ENCODE data around the gene PADI2. TPM values are rescaled to one million over a fixed set of nuclear protein-coding genes. Genes with fewer than 3 reads are reported as not detected.

Gene PADI2
- total RNA-seq, 2 donors from 2014 or later, result 0.27 to 2.3 TPM

GRCh38 chr1:17158961-17159360, 39.7 kb upstream of the PADI2 start:
- TF ChIP-seq, protein P1, sequence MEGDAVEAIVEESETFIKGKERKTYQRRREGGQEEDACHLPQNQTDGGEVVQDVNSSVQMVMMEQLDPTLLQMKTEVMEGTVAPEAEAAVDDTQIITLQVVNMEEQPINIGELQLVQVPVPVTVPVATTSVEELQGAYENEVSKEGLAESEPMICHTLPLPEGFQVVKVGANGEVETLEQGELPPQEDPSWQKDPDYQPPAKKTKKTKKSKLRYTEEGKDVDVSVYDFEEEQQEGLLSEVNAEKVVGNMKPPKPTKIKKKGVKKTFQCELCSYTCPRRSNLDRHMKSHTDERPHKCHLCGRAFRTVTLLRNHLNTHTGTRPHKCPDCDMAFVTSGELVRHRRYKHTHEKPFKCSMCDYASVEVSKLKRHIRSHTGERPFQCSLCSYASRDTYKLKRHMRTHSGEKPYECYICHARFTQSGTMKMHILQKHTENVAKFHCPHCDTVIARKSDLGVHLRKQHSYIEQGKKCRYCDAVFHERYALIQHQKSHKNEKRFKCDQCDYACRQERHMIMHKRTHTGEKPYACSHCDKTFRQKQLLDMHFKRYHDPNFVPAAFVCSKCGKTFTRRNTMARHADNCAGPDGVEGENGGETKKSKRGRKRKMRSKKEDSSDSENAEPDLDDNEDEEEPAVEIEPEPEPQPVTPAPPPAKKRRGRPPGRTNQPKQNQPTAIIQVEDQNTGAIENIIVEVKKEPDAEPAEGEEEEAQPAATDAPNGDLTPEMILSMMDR (IDR thresholded peaks at IDR 0.05), result no peak
- no peak overlapping the region for H3K27ac ChIP-seq
- H3K4me3 ChIP-seq, result no peak overlapping the region
- no peaks in the 10 kb centered on the region for H3K36me3 ChIP-seq
- peaks cover 12% of the 10 kb centered on the region for H3K9me3 ChIP-seq
- H3K27me3 ChIP-seq (replicated peaks; ENCODE audit: insufficient read depth), result no peaks in the 10 kb centered on the region
- no peaks in the 10 kb centered on the region for H3K4me1 ChIP-seq (ENCODE audit: control insufficient read depth in 1 of 2, low read depth in 2 of 2)
- DNase-seq (ENCODE audit: low spot score) (no peak), ATAC-seq (ENCODE audit: insufficient number of reproducible peaks, low FRiP score, low read depth) (no peak)

DNA sequence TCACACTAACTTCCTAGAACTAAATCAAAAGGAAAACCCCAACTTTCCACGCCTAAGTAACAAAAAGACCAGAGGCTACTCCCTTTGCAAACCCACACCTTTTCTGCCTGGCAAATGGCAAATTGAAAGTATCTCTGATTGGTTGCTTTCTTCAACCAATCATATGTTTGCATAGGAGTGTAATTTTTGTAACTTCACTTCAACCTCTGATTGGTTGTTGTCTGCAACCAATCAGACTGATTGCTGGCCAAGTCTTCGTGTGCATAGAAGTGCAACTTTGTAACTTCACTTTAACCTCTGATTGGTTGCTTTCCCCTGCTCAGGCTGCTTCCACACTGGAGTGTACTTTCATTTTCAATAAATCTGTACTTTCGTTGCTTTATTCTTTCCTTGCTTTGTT, 36.9 kb upstream of the PADI2 start:
- TF ChIP-seq, protein P1 (IDR thresholded peaks at IDR 0.05), result no peak
- no peaks in the 10 kb centered on the region for H3K4me1 ChIP-seq (ENCODE audit: control insufficient read depth in 1 of 2, low read depth in 2 of 2)
- no peaks in the 10 kb centered on the region for H3K36me3 ChIP-seq
- H3K4me3 ChIP-seq, result no peak overlapping the region
- H3K27ac ChIP-seq, result no peak overlapping the region
- no peaks in the 10 kb centered on the region for H3K27me3 ChIP-seq (replicated peaks; ENCODE audit: insufficient read depth)
- H3K9me3 ChIP-seq, result peaks cover 23% of the 10 kb centered on the region
- no peak for DNase-seq (ENCODE audit: low spot score)
- ATAC-seq (ENCODE audit: insufficient number of reproducible peaks, low FRiP score, low read depth), result no peak

- Histone ChIP-seq H3K4me3 (no peak overlapping the region), H3K4me1 (ENCODE audit: control insufficient read depth in 1 of 2, low read depth in 2 of 2) (no peaks in the 10 kb centered on the region), H3K27ac (no peak overlapping the region), H3K9me3 (peaks cover 23% of the 10 kb centered on the region), H3K27me3 (replicated peaks; ENCODE audit: insufficient read depth) (no peaks in the 10 kb centered on the region), H3K36me3 (no peaks in the 10 kb centered on the region)
- ATAC-seq (ENCODE audit: insufficient number of reproducible peaks, low FRiP score, low read depth), result no peak
- TF ChIP-seq, protein P1 (IDR thresholded peaks at IDR 0.05), result no peak
- DNase-seq (ENCODE audit: low spot score), result no peak
Observed at GRCh38 chr1:17155257-17155920, 36.1 kb upstream of the PADI2 start.

DNA sequence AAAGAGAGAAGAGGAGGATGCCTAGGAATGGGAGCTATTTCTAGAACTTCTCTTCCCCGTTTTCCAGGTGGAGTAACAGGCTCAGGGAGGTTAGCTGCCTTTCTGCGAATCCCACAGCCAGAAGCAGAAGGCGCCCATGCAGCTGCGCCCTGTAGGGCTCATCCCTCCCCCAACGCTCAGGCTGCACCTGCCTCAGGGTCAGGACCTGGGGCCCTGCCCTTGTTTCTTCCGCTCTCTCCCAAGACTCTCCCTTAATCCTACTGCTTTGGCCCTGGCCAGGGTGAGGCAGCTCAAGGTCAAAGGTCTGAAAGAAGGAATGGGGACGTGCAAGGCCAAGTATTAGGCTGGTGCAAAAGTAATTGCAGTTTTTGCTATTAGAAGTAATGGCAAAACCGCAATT, 30.5 kb upstream of the PADI2 start:
- no peak for DNase-seq (ENCODE audit: low spot score)
- ATAC-seq (ENCODE audit: insufficient number of reproducible peaks, low FRiP score, low read depth), result no peak
- no peak overlapping the region for H3K27ac ChIP-seq
- TF ChIP-seq, protein P1 (IDR thresholded peaks at IDR 0.05), result no peak
- H3K36me3 ChIP-seq, result no peaks in the 10 kb centered on the region
- no peaks in the 10 kb centered on the region for H3K4me1 ChIP-seq (ENCODE audit: control insufficient read depth in 1 of 2, low read depth in 2 of 2)
- H3K9me3 ChIP-seq, result peaks cover 18% of the 10 kb centered on the region
- H3K27me3 ChIP-seq (replicated peaks; ENCODE audit: insufficient read depth), result peaks cover 9% of the 10 kb centered on the region
- H3K4me3 ChIP-seq, result no peak overlapping the region

- Histone ChIP-seq H3K27me3 (replicated peaks; ENCODE audit: insufficient read depth) (peaks cover 9% of the 10 kb centered on the region), H3K27ac (no peak overlapping the region), H3K9me3 (peaks cover 11% of the 10 kb centered on the region), H3K4me3 (no peak overlapping the region), H3K4me1 (ENCODE audit: control insufficient read depth in 1 of 2, low read depth in 2 of 2) (no peaks in the 10 kb centered on the region), H3K36me3 (no peaks in the 10 kb centered on the region)
- no peak for ATAC-seq (ENCODE audit: insufficient number of reproducible peaks, low FRiP score, low read depth)
- DNase-seq (ENCODE audit: low spot score), result no peak
- TF ChIP-seq, protein P1 (IDR thresholded peaks at IDR 0.05), result no peak
Observed at GRCh38 chr1:17148950-17149608, 29.8 kb upstream of the PADI2 start.
